HepG2 (cell line): ENCODE data around the gene COPS6. TPM values are rescaled to one million over a fixed set of nuclear protein-coding genes. Genes with fewer than 3 reads are reported as not detected.
A peak's percentile ranks its signal among the peaks of the same experiment; 100 is the strongest.

Experiments used
- BRCA1 ChIP-seq: sonication (generic); formaldehyde crosslinking; IDR thresholded peaks from 2 replicates; pipeline ENCODE4 v1.4.0; 2020; ENCODE audit warnings: missing genetic modification reagents
- ERF ChIP-seq: IDR thresholded peaks from 2 replicates; pipeline ENCODE4 v1.6.1; 2018; ENCODE audit warnings: missing biosample characterization, missing genetic modification reagents
- FOSL1 ChIP-seq: sonication (generic); formaldehyde crosslinking; IDR thresholded peaks from 2 replicates; pipeline ENCODE4 v1.9.0; 2021; ENCODE audit warnings: missing genetic modification reagents, borderline replicate concordance
- FOXO1 ChIP-seq: sonication (generic); formaldehyde crosslinking; IDR thresholded peaks from 2 replicates; pipeline ENCODE4 v1.4.0; 2020; ENCODE audit warnings: missing genetic modification reagents
- HNF1A ChIP-seq, 2 experiments: sonication (generic) in 1 of 2; formaldehyde crosslinking in 1 of 2; IDR thresholded peaks; 2 replicates each; pipeline versions ENCODE4 v1.4.0 to v1.6.1; 2016 to 2020; ENCODE audit warnings: borderline replicate concordance in 1 of 2, low read depth in 1 of 2, mild to moderate bottlenecking in 1 of 2, missing genetic modification reagents in 1 of 2
- HNRNPH1 ChIP-seq: fragments of 200-400 bp; formaldehyde crosslinking; optimal IDR thresholded peaks from 2 replicates; pipeline ENCODE3; 2017; ENCODE audit warnings: mild to moderate bottlenecking, low read depth, low read length
- KLF11 ChIP-seq: IDR thresholded peaks from 2 replicates; pipeline ENCODE4 v1.6.1; 2016; ENCODE audit warnings: missing compliant biosample characterization
- NCOA5 ChIP-seq: sonication (generic); formaldehyde crosslinking; IDR thresholded peaks from 2 replicates; pipeline ENCODE4 v1.4.0; 2020; ENCODE audit warnings: missing genetic modification reagents
- NKX3-1 ChIP-seq: sonication (generic); formaldehyde crosslinking; IDR thresholded peaks from 2 replicates; pipeline ENCODE4 v1.5.0; 2020; ENCODE audit warnings: missing genetic modification reagents
- PRMT3 ChIP-seq: sonication (generic); formaldehyde crosslinking; IDR thresholded peaks from 2 replicates; pipeline ENCODE4 v1.8.1; 2022; ENCODE audit warnings: low read depth, mild to moderate bottlenecking, moderate library complexity, missing genetic modification reagents, borderline replicate concordance
- RARA ChIP-seq: IDR thresholded peaks from 2 replicates; pipeline ENCODE4 v1.6.1; 2016; ENCODE audit warnings: missing genetic modification reagents, missing compliant biosample characterization
- REXO4 ChIP-seq: sonication (generic); formaldehyde crosslinking; IDR thresholded peaks from 2 replicates; pipeline ENCODE4 v1.8.0; 2022; ENCODE audit warnings: missing genetic modification reagents, mild to moderate bottlenecking, borderline replicate concordance
- SIX1 ChIP-seq: sonication (generic); formaldehyde crosslinking; IDR thresholded peaks from 2 replicates; pipeline ENCODE4 v1.4.0; 2020; ENCODE audit warnings: missing genetic modification reagents, borderline replicate concordance
- ZEB1 ChIP-seq: IDR thresholded peaks from 2 replicates; pipeline ENCODE4 v1.6.1; 2012; ENCODE audit warnings: mild to moderate bottlenecking, low read depth, inconsistent platforms; ENCODE audit not compliant: insufficient replicate concordance
- ZNF337 ChIP-seq: sonication (generic); formaldehyde crosslinking; IDR thresholded peaks from 2 replicates; pipeline ENCODE4 v1.5.1; 2020; ENCODE audit warnings: missing genetic modification reagents, low read depth, mild to moderate bottlenecking, borderline replicate concordance
- ZNF704 ChIP-seq: sonication (generic); formaldehyde crosslinking; IDR thresholded peaks from 2 replicates; pipeline ENCODE4 v1.8.1; 2023; ENCODE audit warnings: mild to moderate bottlenecking, inconsistent platforms, moderate library complexity, missing genetic modification reagents, borderline replicate concordance
- ZNF878 ChIP-seq: sonication (generic); formaldehyde crosslinking; IDR thresholded peaks from 2 replicates; pipeline ENCODE4 v1.8.1; 2023; ENCODE audit warnings: mild to moderate bottlenecking, missing genetic modification reagents, moderate library complexity
- polyA plus RNA-seq, 8 experiments: library from polyadenylated mRNA; depleted of rRNA in 3 of 8; stranded (reverse) in 7 of 8; unstranded in 1 of 8; fragments of >200 nt; fragmentation: Illumina TruSeq in 4 of 8; extraction: Trizol in 4 of 8; gene quantifications; 2 replicates each; pipeline versions ENCODE4 v1.2.1 to v1.2.3, GENCODE V29; 2011 to 2016; ENCODE audit warnings: low read depth in 4 of 8, missing spikeins in 1 of 8, mixed read lengths in 1 of 8; ENCODE audit not compliant: insufficient read depth in 1 of 8
- total RNA-seq, 5 experiments: library from RNA; depleted of rRNA; stranded (reverse); fragments of >200 nt; fragmentation: Illumina TruSeq; extraction: Trizol; gene quantifications; 2 replicates each; pipeline ENCODE4 v1.2.3, GENCODE V29; 2016; ENCODE audit warnings: low read depth in 1 of 5
- TF ChIP-seq, protein P1 (sequence below), 2 experiments: sonication (generic) in 1 of 2; formaldehyde crosslinking in 1 of 2; IDR thresholded peaks; 2 replicates each; pipeline versions ENCODE4 v1.5.1 to v1.6.1; 2011 to 2020; ENCODE audit warnings: borderline replicate concordance in 1 of 2, low read depth in 1 of 2, low read length in 1 of 2, mild to moderate bottlenecking in 1 of 2, missing genetic modification reagents in 1 of 2, moderate library complexity in 1 of 2
- TF ChIP-seq, protein P2 (sequence below): sonication (generic); formaldehyde crosslinking; IDR thresholded peaks from 2 replicates; pipeline ENCODE4 v1.4.0; 2020; ENCODE audit warnings: low read depth, mild to moderate bottlenecking, missing genetic modification reagents

The COPS6 gene
- total and polyA plus RNA-seq, 2 of the 13 experiments (the other 11 are each of a cell fraction or from before 2014, with no cell fraction given) = 33.4 to 117 TPM

- TF ChIP-seq ZNF704 (CRISPR knock-in tag) (0 out of 2 replicates have a peak, but pooled peaks have one; percentile 37), FOXO1 (CRISPR knock-in tag) (no peak), HNF1A (IDR thresholded peaks at IDR 0.05; ENCODE audit: low read depth) (no peak), HNF1A (CRISPR knock-in tag; IDR thresholded peaks at IDR 0.05; ENCODE audit: borderline replicate concordance) (peak; percentile 48; the same call in 1 of the 2 replicates), ZNF878 (CRISPR knock-in tag) (no peak), FOSL1 (CRISPR knock-in tag) (no peak), HNRNPH1 (no peak), KLF11 (CRISPR knock-in tag) (peak; percentile 20), ZEB1 (peak; percentile 43), ZNF337 (0 out of 2 replicates have a peak, but pooled peaks have one; percentile 29), REXO4 (CRISPR knock-in tag) (no peak), SIX1 (CRISPR knock-in tag) (no peak), ERF (CRISPR knock-in tag) (peak; percentile 75), NCOA5 (CRISPR knock-in tag) (no peak), BRCA1 (CRISPR knock-in tag) (peak; percentile 61; the same call in 1 of the 2 replicates), PRMT3 (no peak), RARA (CRISPR knock-in tag) (no peak), NKX3-1 (CRISPR knock-in tag) (0 out of 2 replicates have a peak, but pooled peaks have one; percentile 14)
- TF ChIP-seq, protein P1, sequence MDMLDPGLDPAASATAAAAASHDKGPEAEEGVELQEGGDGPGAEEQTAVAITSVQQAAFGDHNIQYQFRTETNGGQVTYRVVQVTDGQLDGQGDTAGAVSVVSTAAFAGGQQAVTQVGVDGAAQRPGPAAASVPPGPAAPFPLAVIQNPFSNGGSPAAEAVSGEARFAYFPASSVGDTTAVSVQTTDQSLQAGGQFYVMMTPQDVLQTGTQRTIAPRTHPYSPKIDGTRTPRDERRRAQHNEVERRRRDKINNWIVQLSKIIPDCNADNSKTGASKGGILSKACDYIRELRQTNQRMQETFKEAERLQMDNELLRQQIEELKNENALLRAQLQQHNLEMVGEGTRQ (IDR thresholded peaks at IDR 0.05; ENCODE audit: low read depth, low read length) = no peak
- TF ChIP-seq, protein P1 (CRISPR knock-in tag; IDR thresholded peaks at IDR 0.05; ENCODE audit: borderline replicate concordance) = no peak
- TF ChIP-seq, protein P2, sequence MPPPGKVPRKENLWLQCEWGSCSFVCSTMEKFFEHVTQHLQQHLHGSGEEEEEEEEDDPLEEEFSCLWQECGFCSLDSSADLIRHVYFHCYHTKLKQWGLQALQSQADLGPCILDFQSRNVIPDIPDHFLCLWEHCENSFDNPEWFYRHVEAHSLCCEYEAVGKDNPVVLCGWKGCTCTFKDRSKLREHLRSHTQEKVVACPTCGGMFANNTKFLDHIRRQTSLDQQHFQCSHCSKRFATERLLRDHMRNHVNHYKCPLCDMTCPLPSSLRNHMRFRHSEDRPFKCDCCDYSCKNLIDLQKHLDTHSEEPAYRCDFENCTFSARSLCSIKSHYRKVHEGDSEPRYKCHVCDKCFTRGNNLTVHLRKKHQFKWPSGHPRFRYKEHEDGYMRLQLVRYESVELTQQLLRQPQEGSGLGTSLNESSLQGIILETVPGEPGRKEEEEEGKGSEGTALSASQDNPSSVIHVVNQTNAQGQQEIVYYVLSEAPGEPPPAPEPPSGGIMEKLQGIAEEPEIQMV (CRISPR knock-in tag) = no peak
Observed at GRCh38 chr7:100049441-100050291, 39.1 kb upstream of the COPS6 start, which contains the start of gene ZSCAN21 (continued).
